Measurements from ENCODE around the gene TAF5L. TPM values are rescaled to one million over a fixed set of nuclear protein-coding genes. Genes with fewer than 3 reads are reported as not detected.

The TAF5L gene
- total and polyA plus RNA-seq, 2 of the 13 experiments (the other 11 are each of a cell fraction or from before 2014, with no cell fraction given) = 10.8 to 18.2 TPM

GRCh38 chr1:229625915-229626831, at the start of gene TAF5L, which contains the start of gene URB2 (continued):
- TF ChIP-seq ESRRA (CRISPR knock-in tag; IDR thresholded peaks at IDR 0.05; ENCODE audit: low read depth) (no peak), ZNF580 (CRISPR knock-in tag; IDR thresholded peaks at IDR 0.05; ENCODE audit: borderline replicate concordance, low read depth) (no peak), ZNF367 (CRISPR knock-in tag; IDR thresholded peaks at IDR 0.05; ENCODE audit: borderline replicate concordance) (no peak), NFYC (CRISPR knock-in tag; IDR thresholded peaks at IDR 0.05) (peak; percentile 73), ZNF251 (CRISPR knock-in tag; IDR thresholded peaks at IDR 0.05) (no peak), ZNF512 (CRISPR knock-in tag; IDR thresholded peaks at IDR 0.05) (no peak), ZNF770 (CRISPR knock-in tag; IDR thresholded peaks at IDR 0.05) (peak; percentile 62), AKAP8 (CRISPR knock-in tag; IDR thresholded peaks at IDR 0.05) (no peak), ZNF260 (CRISPR knock-in tag; IDR thresholded peaks at IDR 0.05; ENCODE audit: borderline replicate concordance, low read depth) (no peak), SSRP1 (CRISPR knock-in tag; IDR thresholded peaks at IDR 0.05) (no peak), ZNF549 (CRISPR knock-in tag; IDR thresholded peaks at IDR 0.05) (no peak), NFIC (IDR thresholded peaks at IDR 0.05; ENCODE audit: low read length) (no peak), ZNF629 (CRISPR knock-in tag; conservative IDR thresholded peaks at IDR 0.05) (no peak), ZNF281 (CRISPR knock-in tag; IDR thresholded peaks at IDR 0.05; ENCODE audit: borderline replicate concordance) (0 out of 2 replicates have a peak, but pooled peaks have one; percentile 18), SAP130 (CRISPR knock-in tag; IDR thresholded peaks at IDR 0.05; ENCODE audit: low read depth) (peak; percentile 98), SETDB1 (CRISPR knock-in tag; IDR thresholded peaks at IDR 0.05; ENCODE audit: borderline replicate concordance) (no peak), ZNF335 (CRISPR knock-in tag; IDR thresholded peaks at IDR 0.05) (no peak), TCF7 (IDR thresholded peaks at IDR 0.05; ENCODE audit: low read depth) (no peak), ZKSCAN1 (IDR thresholded peaks at IDR 0.05; ENCODE audit: low read length) (no peak)
- TF ChIP-seq, protein P1, sequence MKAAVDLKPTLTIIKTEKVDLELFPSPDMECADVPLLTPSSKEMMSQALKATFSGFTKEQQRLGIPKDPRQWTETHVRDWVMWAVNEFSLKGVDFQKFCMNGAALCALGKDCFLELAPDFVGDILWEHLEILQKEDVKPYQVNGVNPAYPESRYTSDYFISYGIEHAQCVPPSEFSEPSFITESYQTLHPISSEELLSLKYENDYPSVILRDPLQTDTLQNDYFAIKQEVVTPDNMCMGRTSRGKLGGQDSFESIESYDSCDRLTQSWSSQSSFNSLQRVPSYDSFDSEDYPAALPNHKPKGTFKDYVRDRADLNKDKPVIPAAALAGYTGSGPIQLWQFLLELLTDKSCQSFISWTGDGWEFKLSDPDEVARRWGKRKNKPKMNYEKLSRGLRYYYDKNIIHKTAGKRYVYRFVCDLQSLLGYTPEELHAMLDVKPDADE (CRISPR knock-in tag; IDR thresholded peaks at IDR 0.05) = no peak
